ENCODE data around the gene EDN1.
"Not testable (repeated sequence)": the region's sequence is repeated elsewhere in the genome, so short reads cannot be mapped to it uniquely, and the experiment has no call there.

The EDN1 gene

GRCh38 chr6:12295558-12296254 is 5.5 kb downstream of the EDN1 start:
- DNase-seq, result no peak

GRCh38 chr6:12296255-12296573 is 6.1 kb downstream of the EDN1 start:
- DNase-seq, result no peak

GRCh38 chr6:12296604-12297003 is 6.4 kb downstream of the EDN1 start:
- DNase-seq, result no peak

- no peak for DNase-seq
Observed at GRCh38 chr6:12297363-12298016, 7.3 kb downstream of the EDN1 start.

DNA sequence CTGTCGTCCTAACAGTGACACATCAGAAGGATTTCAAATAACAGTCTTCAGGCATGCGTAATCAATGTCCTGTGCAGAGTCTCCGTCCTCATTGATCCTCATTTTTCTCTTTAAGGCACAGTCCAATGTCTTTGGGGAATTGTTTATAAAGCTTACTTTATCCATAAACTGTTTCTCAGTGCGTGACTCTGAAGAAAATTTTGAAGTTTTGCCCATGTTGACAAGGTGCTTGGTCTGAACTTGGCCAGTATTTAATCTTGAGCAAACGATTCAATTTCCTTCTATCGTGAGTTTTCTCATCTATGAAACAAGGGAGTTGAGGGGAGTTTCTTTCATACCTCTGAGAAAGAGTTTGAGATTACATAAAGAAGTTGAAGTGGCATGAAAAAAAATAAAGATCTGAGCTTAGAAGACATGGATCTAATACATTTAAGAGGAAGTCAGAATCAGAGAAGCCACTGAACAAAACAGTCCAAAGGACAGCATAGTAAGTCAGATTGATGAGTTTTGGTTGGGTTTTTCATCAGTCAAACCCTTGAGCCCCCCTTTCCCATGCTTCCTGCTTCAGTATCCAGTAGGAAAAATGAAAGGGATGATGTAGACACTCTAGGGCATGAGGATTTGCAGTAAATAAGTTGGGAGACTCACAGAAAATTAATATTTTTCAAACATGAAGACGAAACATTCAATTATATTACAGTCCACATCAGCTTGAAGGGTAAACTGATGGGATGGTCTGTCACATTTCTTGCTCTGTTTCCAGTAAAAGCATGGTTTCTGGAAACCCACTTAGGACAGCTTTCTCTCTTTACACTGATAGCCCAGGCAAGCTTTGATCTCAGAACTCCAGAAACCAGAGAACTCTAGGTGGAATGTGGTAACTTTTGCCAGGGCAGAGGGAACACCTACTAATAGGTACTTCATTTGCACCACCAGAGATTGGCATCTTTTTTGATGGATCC is 8.1 kb downstream of the EDN1 start:
- DNase-seq, result no peak

GRCh38 chr6:12298995-12299394 is 8.8 kb downstream of the EDN1 start:
- no peak for DNase-seq

DNA sequence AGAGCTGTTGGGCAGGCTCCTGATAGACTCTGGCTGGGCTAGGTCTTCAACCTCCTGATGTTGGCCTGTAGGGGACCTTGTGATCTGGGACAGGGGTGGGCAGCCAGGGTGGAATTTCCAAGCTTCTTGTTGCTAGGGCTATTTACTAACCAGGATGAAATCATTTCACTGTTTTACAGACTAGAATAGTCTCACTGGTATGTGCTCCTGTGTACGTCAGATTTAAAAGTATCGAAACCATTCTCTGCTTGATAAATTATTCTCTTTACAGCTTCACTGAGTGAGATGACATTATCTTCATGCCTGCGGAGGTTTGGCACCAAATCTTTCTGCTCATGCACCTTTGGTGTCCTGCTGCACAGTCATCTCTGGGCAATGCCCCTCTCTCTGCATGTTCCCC is 10.9 kb downstream of the EDN1 start:
- no peak for DNase-seq

DNA sequence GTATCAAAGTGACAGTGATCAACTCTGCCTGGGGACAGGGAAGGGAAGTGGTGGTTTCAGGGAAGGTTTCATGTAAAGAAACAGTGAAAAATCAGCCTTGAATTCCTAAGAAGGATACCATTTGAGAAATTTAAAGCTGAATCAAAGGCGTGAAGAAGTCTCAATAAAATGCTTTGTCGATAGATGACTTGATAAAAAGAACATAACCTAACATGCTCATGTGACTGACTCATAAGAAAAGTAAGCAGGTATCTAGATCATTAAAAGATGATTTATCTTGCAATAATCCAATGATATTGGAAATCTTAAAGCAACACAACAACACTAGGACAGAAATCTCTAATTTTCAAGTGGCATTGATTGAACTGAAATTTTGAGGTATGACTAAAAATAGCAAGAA is 14.3 kb downstream of the EDN1 start:
- DNase-seq, result no peak

DNA sequence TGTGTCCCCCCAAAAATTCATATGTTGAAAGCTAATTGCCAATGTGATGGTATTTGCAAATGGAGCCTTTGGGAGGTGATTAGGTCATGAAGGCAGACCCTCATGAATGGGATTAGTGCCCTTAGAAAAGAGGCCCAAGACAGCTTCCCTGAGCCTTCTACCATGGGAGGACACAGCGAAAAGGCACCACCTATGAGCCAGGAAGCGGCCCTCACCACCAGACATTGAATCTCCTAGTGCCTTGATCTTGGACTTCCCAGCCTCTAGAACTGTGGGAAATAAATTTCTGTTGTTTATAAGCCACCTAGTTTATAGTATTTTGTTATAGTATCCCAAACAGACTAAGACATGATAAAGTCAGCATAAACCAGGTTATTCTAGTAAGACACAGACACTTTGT is 18.9 kb downstream of the EDN1 start:
- DNase-seq, result no peak

- no peak for DNase-seq
Observed at GRCh38 chr6:12311106-12311505, 20.9 kb downstream of the EDN1 start.

DNA sequence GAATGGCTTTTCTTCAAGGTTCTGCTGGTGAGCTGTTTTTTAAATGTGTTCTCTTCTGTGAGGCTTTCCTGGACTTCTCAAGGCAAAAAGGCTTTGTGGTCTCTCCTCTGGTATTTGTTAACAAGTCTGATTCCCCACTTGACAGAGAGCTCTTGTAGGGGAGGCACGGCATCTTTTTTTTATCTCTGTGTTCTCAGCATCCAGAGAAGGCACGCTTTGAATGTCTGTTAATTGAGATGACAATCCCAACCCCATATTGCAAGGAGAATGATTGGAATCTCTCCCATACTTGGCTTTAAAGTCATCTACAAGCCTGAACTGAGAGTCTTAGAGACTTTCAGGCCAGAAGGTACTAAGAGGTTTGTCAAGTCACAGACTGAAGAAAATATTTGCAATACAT is 22.6 kb downstream of the EDN1 start:
- no peak for DNase-seq

GRCh38 chr6:12313306-12313991 is 23.3 kb downstream of the EDN1 start:
- DNase-seq, result no peak

DNA sequence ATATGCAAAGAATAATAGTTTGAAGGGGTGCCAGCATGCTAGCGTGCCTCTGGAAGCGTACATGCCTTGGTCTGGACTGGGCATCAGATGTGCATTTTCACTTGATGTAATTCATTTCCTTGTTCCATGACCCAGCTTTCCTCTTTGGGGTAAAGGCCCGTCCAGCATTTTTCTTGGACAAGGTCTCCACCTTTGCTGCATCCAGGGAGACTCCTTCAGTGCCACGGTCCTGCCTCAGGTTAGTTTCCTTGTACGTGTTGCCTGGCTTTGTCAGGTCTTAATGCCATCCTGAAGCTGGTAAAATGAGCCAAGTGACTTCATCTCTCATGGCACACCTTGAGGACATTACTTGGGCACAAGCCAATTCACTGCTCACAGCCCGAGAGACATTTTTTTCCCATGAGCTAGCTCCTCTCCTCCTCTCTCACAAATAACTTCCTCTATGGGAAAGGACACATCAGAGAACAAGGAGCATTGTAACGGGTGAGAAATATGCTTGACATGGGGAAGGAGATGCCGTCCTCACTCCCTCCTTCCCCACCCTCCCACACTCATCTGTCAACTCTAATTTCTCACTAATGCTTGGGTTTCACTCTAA is 23.9 kb downstream of the EDN1 start:
- no peak for DNase-seq

GRCh38 chr6:12314751-12315150 is 24.6 kb downstream of the EDN1 start:
- DNase-seq, result no peak

DNA sequence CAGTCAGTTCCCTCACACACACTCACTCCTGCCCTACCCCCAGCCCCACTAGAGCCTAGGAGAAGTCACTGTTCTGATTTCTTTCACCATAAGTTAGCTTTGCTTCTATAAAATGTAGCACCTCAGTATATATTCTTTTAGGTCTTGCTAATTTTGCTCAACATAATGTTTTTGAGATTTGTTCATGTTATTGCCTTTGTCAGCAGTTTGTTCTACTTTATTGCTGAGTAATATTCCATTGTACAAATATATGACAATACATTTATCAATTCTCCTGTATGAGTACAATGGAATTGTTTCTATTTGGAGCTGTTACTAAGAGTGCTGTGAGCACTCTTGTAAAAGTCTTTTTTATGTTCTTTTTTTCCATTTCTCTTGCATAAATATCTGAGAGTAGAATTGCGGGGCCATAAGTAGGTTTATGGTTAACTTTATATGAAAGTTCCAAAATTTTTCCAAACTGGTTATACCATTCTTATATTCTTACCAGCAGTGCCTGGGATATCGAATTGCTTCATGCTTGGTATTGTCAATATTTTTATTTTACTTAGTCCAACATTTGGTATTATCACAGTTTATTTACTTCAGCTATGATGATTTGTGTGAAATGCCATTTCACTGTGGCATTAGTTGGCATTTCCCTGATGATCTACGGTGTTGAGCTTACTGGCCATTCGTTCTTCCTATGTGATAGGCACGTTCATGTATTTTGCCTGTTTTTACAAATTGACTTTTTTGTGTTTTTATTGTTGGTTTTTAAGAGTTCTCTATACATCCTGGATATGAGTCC is 25.3 kb downstream of the EDN1 start:
- DNase-seq, result no peak

DNA sequence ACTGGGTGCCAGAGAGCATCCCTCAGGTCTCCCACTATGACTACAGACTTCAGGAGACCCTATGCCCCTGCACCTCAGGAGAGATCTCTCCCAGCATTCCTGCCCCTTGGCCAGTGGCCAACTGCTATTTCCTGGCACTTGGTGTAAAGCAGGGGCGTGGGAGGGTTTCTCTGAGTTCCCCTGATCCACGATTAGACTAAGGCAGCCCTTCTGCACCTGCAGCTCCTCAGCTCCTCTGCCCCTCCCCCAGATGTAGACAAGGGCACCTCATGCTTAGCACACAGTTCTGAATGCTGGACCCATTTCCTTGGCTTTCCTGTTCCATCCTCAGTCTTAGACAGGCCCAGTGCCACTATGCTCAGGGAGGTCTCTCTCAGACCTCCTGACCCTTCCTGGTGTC is 28.6 kb downstream of the EDN1 start:
- no peak for DNase-seq

DNA sequence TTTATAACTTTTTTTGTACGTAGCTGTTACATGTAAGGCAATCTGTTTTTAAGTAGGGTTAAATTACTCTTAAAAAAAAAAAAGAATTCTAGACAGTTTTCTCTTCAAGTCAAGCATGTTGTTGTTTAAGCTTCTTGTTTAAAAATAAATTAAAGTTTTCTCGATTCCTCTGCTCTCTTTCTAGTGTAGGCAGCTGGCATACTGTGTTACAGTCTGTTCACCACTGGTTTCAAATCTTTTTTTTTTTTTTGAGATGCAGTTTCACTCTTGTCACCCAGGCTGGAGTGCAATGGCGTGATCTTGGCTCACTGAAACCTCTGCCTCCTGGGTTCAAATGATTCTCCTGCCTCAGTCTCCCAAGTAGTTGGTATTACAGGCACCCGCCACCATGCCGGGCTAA is 29.9 kb downstream of the EDN1 start:
- not testable (repeated sequence) for DNase-seq

DNA sequence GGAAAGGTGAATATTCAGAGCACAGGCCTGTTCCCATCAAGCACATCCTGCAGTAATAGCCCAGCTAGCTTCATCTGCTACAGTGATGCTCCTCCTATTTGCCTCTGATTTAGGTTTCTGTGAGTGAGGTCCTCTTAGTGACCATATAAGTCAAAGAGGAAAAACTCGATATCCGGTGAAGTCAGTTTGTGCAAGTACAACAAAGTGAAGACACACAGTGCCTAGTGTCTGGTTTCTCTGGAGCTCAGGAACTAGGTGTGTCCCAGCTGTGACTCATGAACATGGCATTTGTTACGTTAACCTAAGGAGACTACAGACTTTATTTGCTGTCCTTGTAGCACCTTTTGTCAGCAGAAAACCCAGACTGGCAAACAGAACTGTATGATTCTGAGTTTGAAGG is 33.9 kb downstream of the EDN1 start:
- DNase-seq, result no peak

DNA sequence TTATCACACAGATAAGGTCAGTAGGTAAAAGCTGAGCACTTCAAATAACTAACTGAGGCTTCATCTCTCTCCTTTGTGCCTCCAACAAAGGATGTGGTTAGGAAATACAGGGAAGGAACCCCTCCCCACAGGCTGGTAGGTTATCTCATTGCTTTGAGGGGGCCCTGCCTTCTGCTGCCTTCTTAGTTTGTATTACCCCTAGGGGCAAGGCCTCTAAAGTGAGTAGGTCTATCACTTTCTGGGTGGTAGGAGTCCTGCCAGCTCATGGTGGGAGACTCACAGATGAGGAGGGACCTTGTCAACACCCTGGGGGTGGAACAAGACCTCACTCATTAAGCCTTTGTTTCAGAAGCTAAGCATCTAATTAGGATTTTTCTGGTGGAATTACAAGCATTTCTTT is 34.6 kb downstream of the EDN1 start:
- no peak for DNase-seq

DNA sequence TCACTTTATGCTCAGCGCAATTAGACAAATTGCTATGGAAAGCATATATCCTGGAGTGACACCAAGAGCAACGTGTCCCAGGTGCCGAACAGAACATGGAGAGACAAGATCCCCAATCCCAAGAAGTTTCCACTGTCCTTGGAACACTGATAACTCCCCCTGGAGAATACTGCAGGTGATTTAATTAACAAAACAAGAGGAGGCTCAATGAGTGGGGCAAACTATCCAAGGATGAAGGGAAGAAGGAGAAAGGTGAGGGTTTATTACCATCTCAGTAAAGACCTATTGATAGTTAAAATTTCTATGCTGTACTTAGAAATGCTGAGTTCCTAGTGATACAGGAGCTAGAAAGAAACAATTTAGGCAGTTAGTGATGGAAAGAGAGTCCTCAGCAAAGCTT is 35.7 kb downstream of the EDN1 start:
- DNase-seq, result no peak

- no peak for DNase-seq
Observed at GRCh38 chr6:12327391-12327790, 37.2 kb downstream of the EDN1 start.

DNA sequence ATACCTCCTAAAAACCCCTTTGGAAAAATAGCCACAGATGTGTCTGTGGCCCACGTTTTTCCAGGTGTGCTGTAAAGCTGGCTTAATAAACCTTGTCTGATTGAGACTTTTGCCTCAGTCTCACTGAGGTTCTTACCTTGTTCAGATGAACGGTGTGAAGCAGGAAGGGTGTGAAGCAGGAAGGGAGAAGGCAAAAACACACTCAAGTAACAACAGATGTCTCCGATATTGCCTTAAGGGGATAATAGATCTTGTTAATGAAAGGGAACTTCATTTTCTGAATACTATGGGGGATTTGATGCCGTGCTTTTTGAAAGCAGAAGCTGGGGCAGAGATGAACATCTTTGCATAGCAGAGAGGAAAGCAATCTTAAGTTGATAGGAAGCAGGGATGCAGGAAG is 37.8 kb downstream of the EDN1 start:
- no peak for DNase-seq
